WTC11 (cell line): ENCODE results near the gene APOL6. TPM values are rescaled to one million over a fixed set of nuclear protein-coding genes. Genes with fewer than 3 reads are reported as not detected.

Experiments used
- ATAC-seq: fragments of 200-7000 bp; cut with Tn5 transposase; 2 replicates; pipeline ENCODE4 v1.10.0; 2021; ENCODE audit warnings: mild to moderate bottlenecking, moderate library complexity
- CTCF ChIA-PET: fragments of 300-600 bp; sonication (Branson Sonifier 250); formaldehyde crosslinking; loops from one replicate; lab custom pipeline; 2021; ENCODE audit warnings: antibody characterized with exemption; lab: Charles Lee
- POLR2A ChIA-PET: fragments of 350-600 bp; sonication (Branson Sonifier 250); formaldehyde crosslinking; loops from one replicate; lab custom pipeline; 2021; ENCODE audit warnings: antibody characterized with exemption; lab: Charles Lee
- DNase-seq: peaks from one replicate; pipeline ENCODE4 v3.0.0; 2021; ENCODE audit warnings: low spot score
- H3K27ac Mint-ChIP-seq: 2 replicates; pipeline ENCODE4 v1.8.0; 2021; ENCODE audit warnings: mixed read lengths
- H3K27me3 Mint-ChIP-seq: 2 replicates; pipeline ENCODE4 v1.8.0; 2021; ENCODE audit warnings: low read depth, mild to moderate bottlenecking, moderate library complexity, mixed read lengths
- H3K36me3 Mint-ChIP-seq: 2 replicates; pipeline ENCODE4 v1.8.0; 2021; ENCODE audit warnings: mixed read lengths
- H3K4me1 Mint-ChIP-seq: 2 replicates; pipeline ENCODE4 v1.8.0; 2022; ENCODE audit warnings: mixed read lengths
- H3K4me3 Mint-ChIP-seq: 2 replicates; pipeline ENCODE4 v1.8.0; 2021; ENCODE audit warnings: mild to moderate bottlenecking, moderate library complexity, mixed read lengths
- H3K9me3 Mint-ChIP-seq: 2 replicates; pipeline ENCODE4 v1.8.0; 2021; ENCODE audit warnings: mixed read lengths
- ARID4B ChIP-seq: sonication (generic); formaldehyde crosslinking; IDR thresholded peaks from 2 replicates; pipeline ENCODE4 v1.8.0; 2023; ENCODE audit warnings: missing genetic modification reagents, mild to moderate bottlenecking, borderline replicate concordance
- ATF6 ChIP-seq: sonication (generic); formaldehyde crosslinking; IDR thresholded peaks from 2 replicates; pipeline ENCODE4 v1.8.1; 2023; ENCODE audit warnings: mild to moderate bottlenecking, missing genetic modification reagents
- E2F1 ChIP-seq: sonication (generic); formaldehyde crosslinking; IDR thresholded peaks from 2 replicates; pipeline ENCODE4 v1.8.0; 2022; ENCODE audit warnings: mild to moderate bottlenecking, missing genetic modification reagents
- ETV6 ChIP-seq: sonication (generic); formaldehyde crosslinking; IDR thresholded peaks from 2 replicates; pipeline ENCODE4 v1.8.1; 2022; ENCODE audit warnings: mild to moderate bottlenecking, missing genetic modification reagents
- GRHL2 ChIP-seq: fragments of 250-450 bp; sonication (Bioruptor Pico); IDR thresholded peaks from 2 replicates; pipeline ENCODE4 v1.8.0; 2022; ENCODE audit warnings: mild to moderate bottlenecking, moderate library complexity; ENCODE audit not compliant: insufficient replicate concordance, severe bottlenecking
- HMGXB4 ChIP-seq: sonication (generic); formaldehyde crosslinking; IDR thresholded peaks from 2 replicates; pipeline ENCODE4 v1.8.1; 2023; ENCODE audit warnings: mild to moderate bottlenecking, moderate library complexity, missing genetic modification reagents
- MLX ChIP-seq: sonication (generic); formaldehyde crosslinking; IDR thresholded peaks from 2 replicates; pipeline ENCODE4 v1.8.1; 2023; ENCODE audit warnings: mild to moderate bottlenecking, missing genetic modification reagents, moderate library complexity
- PRDM15 ChIP-seq: sonication (generic); formaldehyde crosslinking; IDR thresholded peaks from 2 replicates; pipeline ENCODE4 v1.8.0; 2022; ENCODE audit warnings: missing genetic modification reagents
- total RNA-seq: library from RNA; stranded (reverse); gene quantifications from 3 replicates; pipeline ENCODE4 v1.2.3, GENCODE V29; 2021

Gene APOL6
- total RNA-seq, 1 experiment from 2014 or later: 0.17 TPM

GRCh38 chr22:35625763-35626432 is 22.3 kb upstream of the APOL6 start:
- CTCF ChIA-PET: interaction anchor here (0.8 kb wide), 1 partner anchor 115 kb away, joined by 3 read pairs; no protein-coding TSS in a partner anchor
- Mint-ChIP-seq H3K27me3 (peaks cover 3% of the 10 kb centered on the region; the same call in 1 of the 2 replicates), H3K36me3 (no peaks in the 10 kb centered on the region)
- TF ChIP-seq HMGXB4 (CRISPR knock-in tag) (no peak), ETV6 (CRISPR knock-in tag) (no peak), ARID4B (CRISPR knock-in tag) (no peak), MLX (CRISPR knock-in tag) (no peak), ATF6 (CRISPR knock-in tag) (no peak), PRDM15 (CRISPR knock-in tag) (no peak), E2F1 (CRISPR knock-in tag) (no peak), GRHL2 (CRISPR knock-in tag) (no peak)
- TF ChIP-seq, all 79 proteins: peak for 0
- H3K4me3 Mint-ChIP-seq: no peak overlapping the region
- ATAC-seq: no peak
- no peaks in the 10 kb centered on the region for H3K9me3 Mint-ChIP-seq
- no peak overlapping the region for H3K27ac Mint-ChIP-seq
- POLR2A ChIA-PET: no interaction called here
- H3K4me1 Mint-ChIP-seq: peaks cover 31% of the 10 kb centered on the region
- DNase-seq: no peak
